Measurements from ENCODE around the gene CHMP1B.

Gene CHMP1B

DNA sequence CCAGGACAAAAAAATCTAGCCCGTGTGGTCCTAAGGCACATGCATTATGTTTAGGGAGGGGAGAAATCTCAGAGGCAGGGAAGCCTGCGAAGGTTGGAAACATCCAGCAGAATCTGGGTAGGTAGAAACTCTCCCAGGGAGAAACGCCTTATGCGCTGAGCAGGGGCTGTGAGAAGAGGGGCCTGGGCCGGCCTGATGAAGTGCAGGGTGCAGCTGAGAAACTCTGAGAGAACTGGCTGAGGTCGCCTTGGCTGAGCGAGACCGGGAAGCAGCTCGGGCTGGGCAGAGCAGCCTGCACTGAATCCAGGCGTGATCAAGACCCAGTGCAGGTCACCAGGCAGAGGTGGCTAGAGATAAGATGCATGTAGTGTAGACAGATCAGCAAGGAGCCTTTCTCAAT lies 15.1 kb downstream of the CHMP1B start:
- DNase-seq (ENCODE audit: low read depth) = no peak
- no peak overlapping the region for H3K4me3 ChIP-seq (ENCODE audit: low read length)
- TF ChIP-seq, protein P1, sequence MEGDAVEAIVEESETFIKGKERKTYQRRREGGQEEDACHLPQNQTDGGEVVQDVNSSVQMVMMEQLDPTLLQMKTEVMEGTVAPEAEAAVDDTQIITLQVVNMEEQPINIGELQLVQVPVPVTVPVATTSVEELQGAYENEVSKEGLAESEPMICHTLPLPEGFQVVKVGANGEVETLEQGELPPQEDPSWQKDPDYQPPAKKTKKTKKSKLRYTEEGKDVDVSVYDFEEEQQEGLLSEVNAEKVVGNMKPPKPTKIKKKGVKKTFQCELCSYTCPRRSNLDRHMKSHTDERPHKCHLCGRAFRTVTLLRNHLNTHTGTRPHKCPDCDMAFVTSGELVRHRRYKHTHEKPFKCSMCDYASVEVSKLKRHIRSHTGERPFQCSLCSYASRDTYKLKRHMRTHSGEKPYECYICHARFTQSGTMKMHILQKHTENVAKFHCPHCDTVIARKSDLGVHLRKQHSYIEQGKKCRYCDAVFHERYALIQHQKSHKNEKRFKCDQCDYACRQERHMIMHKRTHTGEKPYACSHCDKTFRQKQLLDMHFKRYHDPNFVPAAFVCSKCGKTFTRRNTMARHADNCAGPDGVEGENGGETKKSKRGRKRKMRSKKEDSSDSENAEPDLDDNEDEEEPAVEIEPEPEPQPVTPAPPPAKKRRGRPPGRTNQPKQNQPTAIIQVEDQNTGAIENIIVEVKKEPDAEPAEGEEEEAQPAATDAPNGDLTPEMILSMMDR (conservative IDR thresholded peaks at IDR 0.05; ENCODE audit: low read depth, low read length) = no peak

DNA sequence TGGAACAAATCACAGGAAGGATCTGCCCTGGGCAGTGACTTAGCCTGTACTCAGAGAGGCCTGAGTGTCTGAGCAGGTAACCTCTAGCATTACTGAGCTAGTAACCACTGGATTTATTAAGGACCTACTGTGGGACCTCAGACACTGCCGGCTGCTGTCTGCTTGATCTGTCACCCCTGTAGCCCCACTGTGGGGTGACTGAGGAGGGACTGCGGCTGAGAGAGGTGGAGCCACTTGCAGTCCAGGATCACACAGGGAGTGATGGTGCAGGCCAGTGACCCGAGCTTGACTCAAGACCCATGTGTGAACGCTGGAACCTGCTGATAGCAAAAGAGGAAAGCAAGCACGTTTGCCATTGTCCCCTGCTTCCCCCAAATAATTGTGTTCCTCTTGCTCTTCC lies 15.6 kb downstream of the CHMP1B start:
- no peak overlapping the region for H3K4me3 ChIP-seq (ENCODE audit: low read length)
- DNase-seq (ENCODE audit: low read depth) = no peak
- TF ChIP-seq, protein P1 (conservative IDR thresholded peaks at IDR 0.05; ENCODE audit: low read depth, low read length) = no peak

DNA sequence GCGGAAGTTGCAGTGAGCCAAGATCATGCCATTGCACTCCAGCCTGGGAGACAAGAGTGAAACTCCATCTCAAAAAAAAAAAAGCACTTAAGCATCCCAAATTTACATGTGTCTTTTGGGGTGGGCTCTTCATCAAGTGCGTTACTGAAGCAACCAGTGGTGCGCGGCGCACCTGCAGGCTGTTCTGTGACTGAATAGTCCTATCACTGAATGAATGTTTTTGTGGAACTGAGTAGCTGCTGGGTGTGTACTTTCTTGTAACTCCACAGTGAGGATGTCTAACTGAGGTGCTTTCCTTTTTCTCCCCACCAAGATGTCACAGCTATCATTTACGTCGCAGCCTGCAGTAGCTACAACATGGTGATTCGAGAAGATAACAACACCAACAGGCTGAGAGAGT lies 17.0 kb downstream of the CHMP1B start:
- TF ChIP-seq, protein P1 (conservative IDR thresholded peaks at IDR 0.05; ENCODE audit: low read depth, low read length) = no peak
- H3K4me3 ChIP-seq (ENCODE audit: low read length) = no peak overlapping the region
- DNase-seq (ENCODE audit: low read depth) = no peak

DNA sequence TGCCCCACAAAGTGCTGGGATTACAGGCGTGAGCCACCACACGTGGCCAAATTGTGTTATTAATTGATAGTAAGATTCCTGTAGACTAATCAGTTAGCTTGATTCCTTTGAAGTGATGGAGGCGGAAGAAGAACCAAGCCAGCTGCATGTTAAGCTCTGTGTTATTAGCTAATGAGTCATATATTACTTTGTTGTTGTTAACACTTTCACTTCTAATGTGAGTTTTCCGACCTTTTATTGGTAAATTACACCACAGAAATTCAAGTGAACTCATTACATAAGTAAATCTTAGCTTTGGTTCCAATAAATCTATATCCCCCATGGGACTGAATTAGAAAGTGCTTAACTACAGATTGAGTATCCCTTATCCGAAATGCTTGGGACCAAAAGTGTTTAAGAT lies 20.3 kb downstream of the CHMP1B start:
- TF ChIP-seq, protein P1 (conservative IDR thresholded peaks at IDR 0.05; ENCODE audit: low read depth, low read length) = no peak
- H3K4me3 ChIP-seq (ENCODE audit: low read length) = no peak overlapping the region
- no peak for DNase-seq (ENCODE audit: low read depth)

DNA sequence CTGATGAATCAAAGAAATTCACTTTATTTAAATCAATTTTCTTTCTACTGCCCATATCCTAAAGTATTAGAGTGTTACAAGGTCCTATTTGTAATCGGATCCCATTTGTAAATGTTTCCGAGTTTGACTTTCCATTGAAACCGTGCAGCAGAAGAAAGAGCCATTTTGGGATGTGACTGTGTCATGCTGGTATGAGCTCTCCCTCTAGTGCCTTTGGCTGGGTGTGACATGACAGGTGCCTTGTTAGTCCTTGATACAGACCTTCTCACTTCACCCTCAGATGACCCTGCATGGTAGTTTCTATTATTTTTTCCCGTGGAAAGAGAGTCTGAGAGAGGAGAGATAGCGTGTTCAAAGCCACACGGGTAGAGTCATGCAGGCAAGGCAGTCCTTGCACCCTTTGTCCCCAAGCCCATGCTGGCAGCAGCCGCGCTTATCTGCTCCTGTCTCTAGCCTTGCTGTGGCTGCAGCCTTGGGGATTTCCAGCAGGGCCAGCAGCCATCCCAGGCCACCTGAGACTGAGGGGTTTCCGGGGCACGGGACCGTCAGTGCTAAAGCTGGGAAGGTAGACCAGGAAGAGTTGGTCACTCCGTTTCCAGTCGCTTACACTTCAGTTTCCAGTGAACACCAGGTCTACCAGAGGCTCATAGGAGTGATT lies 21.4 kb downstream of the CHMP1B start:
- TF ChIP-seq, protein P1 (conservative IDR thresholded peaks at IDR 0.05; ENCODE audit: low read depth, low read length) = peak; percentile 48
- H3K4me3 ChIP-seq (ENCODE audit: low read length) = no peak overlapping the region
- DNase-seq (ENCODE audit: low read depth) = no peak

DNA sequence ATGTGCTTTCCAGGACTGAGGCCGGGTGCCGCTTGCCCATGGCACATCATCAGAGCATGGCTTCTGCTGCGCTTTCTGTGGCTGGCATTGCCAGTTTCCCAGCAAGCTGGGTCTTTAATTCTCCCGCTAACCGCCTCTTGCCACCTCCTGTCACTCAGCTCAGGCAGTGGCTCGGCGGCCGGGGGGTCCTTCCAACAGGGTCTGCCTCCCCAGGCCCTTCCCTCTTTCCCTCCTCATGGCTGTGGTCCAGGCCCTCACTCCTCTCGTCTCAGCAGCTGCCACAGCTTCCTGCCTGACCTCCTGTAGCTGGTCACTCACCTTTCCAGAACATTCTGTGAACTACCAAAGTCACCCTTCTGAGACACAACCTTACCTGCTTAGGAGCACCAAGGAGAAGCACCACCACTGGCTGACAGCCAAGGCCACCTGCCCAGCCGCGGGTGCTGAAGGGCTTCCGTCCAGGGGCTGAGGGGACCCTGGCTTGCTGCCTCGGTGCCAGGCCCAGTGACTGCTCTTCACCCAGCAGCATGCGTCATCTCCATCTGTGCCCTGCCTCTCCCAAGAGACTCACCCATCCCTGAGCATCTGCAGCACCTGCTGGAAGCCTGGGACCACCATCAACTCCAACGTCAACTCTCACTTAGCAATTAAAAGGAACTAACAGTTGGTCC lies 22.6 kb downstream of the CHMP1B start:
- TF ChIP-seq, protein P1 (conservative IDR thresholded peaks at IDR 0.05; ENCODE audit: low read depth, low read length) = no peak
- no peak for DNase-seq (ENCODE audit: low read depth)
- H3K4me3 ChIP-seq (ENCODE audit: low read length) = no peak overlapping the region

DNA sequence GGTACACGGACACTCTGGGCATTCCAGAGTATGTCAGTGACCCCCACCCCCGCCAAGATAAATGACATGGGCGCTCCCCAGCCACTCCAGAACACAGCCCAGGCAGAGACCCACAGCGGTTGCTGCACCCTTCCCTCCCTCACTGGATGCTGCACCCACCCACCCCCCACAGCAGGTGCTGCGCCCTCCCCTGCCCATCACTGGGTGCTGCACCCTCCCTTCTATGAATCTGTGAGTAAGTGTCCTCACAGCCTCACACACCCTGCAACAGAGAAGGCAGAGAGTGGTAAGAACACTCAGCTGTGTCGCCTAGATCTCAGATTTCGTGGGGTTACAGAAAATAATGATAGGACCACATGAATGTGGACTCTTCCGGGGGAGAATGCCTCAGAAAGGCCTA lies 23.5 kb downstream of the CHMP1B start:
- H3K4me3 ChIP-seq (ENCODE audit: low read length) = no peak overlapping the region
- no peak for DNase-seq (ENCODE audit: low read depth)
- TF ChIP-seq, protein P1 (conservative IDR thresholded peaks at IDR 0.05; ENCODE audit: low read depth, low read length) = no peak
